Fibroblast of lung (primary cell): ENCODE measurements around the gene OXT.
"Not testable (repeated sequence)": the region's sequence is repeated elsewhere in the genome, so short reads cannot be mapped to it uniquely, and the experiment has no call there.

Experiments
- EZH2 ChIP-seq: IDR thresholded peaks from 2 replicates; pipeline ENCODE4 v1.5.1; 2012; ENCODE audit warnings: low read length, control low read depth, mild to moderate bottlenecking; ENCODE audit errors: missing control alignments
- TF ChIP-seq, protein P1 (sequence below), 2 donors: IDR thresholded peaks in 1 of 2; conservative IDR thresholded peaks in 1 of 2; 1 replicate in 1 of 2; 2 replicates in 1 of 2; pipeline ENCODE4 v1.5.1; 2011 to 2012; ENCODE audit warnings: low read length in 2 of 2, control low read depth in 1 of 2, inconsistent platforms in 1 of 2, low read depth in 1 of 2, mild to moderate bottlenecking in 1 of 2

DNA sequence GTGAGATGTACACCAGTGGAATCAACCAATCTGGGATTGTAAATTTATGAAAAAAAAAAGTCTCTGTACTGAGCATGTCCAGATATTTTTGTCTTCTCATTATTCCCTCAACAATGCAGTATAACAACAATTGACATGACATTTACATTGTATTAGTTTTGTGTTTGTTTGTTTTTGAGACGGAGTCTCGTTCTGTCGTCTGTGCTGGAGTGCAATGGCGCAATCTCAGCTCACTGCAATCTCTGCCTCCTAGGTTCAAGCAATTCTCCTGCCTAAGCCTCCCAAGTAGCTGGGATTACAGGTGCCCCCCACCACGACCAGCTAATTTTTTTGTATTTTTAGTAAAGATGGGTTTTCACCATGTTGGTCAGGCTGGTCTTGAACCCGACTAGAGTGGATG, 3.9 kb downstream of the OXT start:
- TF ChIP-seq, protein P1, sequence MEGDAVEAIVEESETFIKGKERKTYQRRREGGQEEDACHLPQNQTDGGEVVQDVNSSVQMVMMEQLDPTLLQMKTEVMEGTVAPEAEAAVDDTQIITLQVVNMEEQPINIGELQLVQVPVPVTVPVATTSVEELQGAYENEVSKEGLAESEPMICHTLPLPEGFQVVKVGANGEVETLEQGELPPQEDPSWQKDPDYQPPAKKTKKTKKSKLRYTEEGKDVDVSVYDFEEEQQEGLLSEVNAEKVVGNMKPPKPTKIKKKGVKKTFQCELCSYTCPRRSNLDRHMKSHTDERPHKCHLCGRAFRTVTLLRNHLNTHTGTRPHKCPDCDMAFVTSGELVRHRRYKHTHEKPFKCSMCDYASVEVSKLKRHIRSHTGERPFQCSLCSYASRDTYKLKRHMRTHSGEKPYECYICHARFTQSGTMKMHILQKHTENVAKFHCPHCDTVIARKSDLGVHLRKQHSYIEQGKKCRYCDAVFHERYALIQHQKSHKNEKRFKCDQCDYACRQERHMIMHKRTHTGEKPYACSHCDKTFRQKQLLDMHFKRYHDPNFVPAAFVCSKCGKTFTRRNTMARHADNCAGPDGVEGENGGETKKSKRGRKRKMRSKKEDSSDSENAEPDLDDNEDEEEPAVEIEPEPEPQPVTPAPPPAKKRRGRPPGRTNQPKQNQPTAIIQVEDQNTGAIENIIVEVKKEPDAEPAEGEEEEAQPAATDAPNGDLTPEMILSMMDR (conservative IDR thresholded peaks at IDR 0.05 in 1 of 2, IDR thresholded peaks at IDR 0.05 in 1 of 2; ENCODE audit: low read depth in 1 of 2, low read length in 2 of 2) = not testable (repeated sequence)
- TF ChIP-seq EZH2 = not testable (repeated sequence)
